Ascending aorta (tissue), 2 donors: ENCODE data around the gene CEP76. TPM values are rescaled to one million over a fixed set of nuclear protein-coding genes. Genes with fewer than 3 reads are reported as not detected.

Experiments
- DNase-seq, 2 donors: peaks; one replicate each; pipeline ENCODE4 v3.0.0-alpha.2; 2019; ENCODE audit warnings: low spot score in 2 of 2
- H3K27ac ChIP-seq, 2 donors: fragments of 200-600 bp; sonication (generic); one replicate each; pipeline ENCODE4 v1.5.1; 2016 to 2017; ENCODE audit warnings: mild to moderate bottlenecking in 1 of 2
- H3K27me3 ChIP-seq: fragments of 200-600 bp; sonication (generic); one replicate; pipeline ENCODE4 v1.5.1; 2017
- H3K36me3 ChIP-seq, 2 donors: fragments of 200-600 bp; sonication (generic); one replicate each; pipeline ENCODE4 v1.5.1; 2016
- H3K4me1 ChIP-seq, 2 donors: fragments of 200-600 bp; sonication (generic); one replicate each; pipeline ENCODE4 v1.5.1; 2016 to 2017; ENCODE audit warnings: mild to moderate bottlenecking in 1 of 2
- H3K4me3 ChIP-seq, 2 donors: fragments of 200-600 bp; sonication (generic); one replicate each; pipeline ENCODE4 v1.5.1; 2016 to 2017; ENCODE audit warnings: mild to moderate bottlenecking in 1 of 2
- H3K9me3 ChIP-seq, 2 donors: fragments of 200-600 bp; sonication (generic); one replicate each; pipeline ENCODE4 v1.5.1; 2016
- CTCF ChIP-seq, 3 experiments: fragments of 200-600 bp in 2 of 3; fragments of 450-650 bp in 1 of 3; sonication (generic) in 2 of 3; IDR thresholded peaks; one replicate each; pipeline ENCODE4 v1.5.1; 2016 to 2019; ENCODE audit warnings: antibody characterized with exemption in 3 of 3, mild to moderate bottlenecking in 1 of 3, moderate library complexity in 1 of 3
- intact Hi-C: fragments of 100-400 bp; cut with DNase I; formaldehyde crosslinking; loops from one replicate; pipeline ENCODE4 v1.15.1; 2023
- total RNA-seq: library from RNA; depleted of rRNA; stranded (reverse); fragments of >200 nt; gene quantifications from one replicate; pipeline ENCODE4 v1.1.0, GENCODE V29; 2016

CEP76 gene
- total RNA-seq, 1 donor from 2014 or later = 10.3 TPM

- peaks cover 14 to 17% of the 10 kb centered on the region in 2 donors for H3K36me3 ChIP-seq
- peak overlapping the region; percentile 97 to 98 for H3K27ac ChIP-seq
- peaks cover 3 to 17% of the 10 kb centered on the region in 2 donors for H3K4me1 ChIP-seq
- TF ChIP-seq CTCF (IDR thresholded peaks at IDR 0.05) = no peak
- no peak for DNase-seq
- H3K4me3 ChIP-seq = peak overlapping the region; percentile 77 to 83
- no peaks in the 10 kb centered on the region for H3K9me3 ChIP-seq
- H3K27me3 ChIP-seq = no peaks in the 10 kb centered on the region
- intact Hi-C loops = loop anchor here (2.0 kb wide), 2 partner anchors 182 to 326 kb away; partner anchors contain the start of genes AFG3L2 and PTPN2
Observed at GRCh38 chr18:12703096-12703567, 609 bp upstream of the CEP76 start.

DNA sequence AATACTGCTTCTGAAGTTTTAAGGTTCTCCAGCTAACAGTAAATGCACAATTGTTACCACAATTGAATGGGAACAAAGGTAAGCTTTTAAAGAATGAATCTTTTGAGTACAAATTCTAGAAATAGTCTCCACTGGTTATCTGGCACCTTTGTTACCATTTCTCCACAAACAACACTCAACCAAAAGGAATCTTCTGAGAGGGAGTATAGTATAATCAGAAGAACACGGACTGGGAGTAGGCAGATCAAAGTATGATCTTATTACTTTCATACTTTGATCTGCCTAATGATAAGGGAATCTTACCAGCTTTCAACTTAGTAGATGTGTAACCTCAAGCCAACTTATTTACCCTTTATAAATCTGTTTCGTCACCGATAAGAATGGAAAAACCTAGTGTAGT is 1.4 kb downstream of the CEP76 start:
- H3K36me3 ChIP-seq = no peaks in the 10 kb centered on the region
- intact Hi-C loops = no loop called here
- no peak for TF ChIP-seq CTCF (IDR thresholded peaks at IDR 0.05)
- H3K27ac ChIP-seq = no peak overlapping the region
- no peaks in the 10 kb centered on the region for H3K9me3 ChIP-seq
- no peaks in the 10 kb centered on the region for H3K27me3 ChIP-seq
- peak overlapping the region; percentile 77 to 83 for H3K4me3 ChIP-seq
- no peak for DNase-seq
- peaks cover 3 to 17% of the 10 kb centered on the region in 2 donors for H3K4me1 ChIP-seq

DNA sequence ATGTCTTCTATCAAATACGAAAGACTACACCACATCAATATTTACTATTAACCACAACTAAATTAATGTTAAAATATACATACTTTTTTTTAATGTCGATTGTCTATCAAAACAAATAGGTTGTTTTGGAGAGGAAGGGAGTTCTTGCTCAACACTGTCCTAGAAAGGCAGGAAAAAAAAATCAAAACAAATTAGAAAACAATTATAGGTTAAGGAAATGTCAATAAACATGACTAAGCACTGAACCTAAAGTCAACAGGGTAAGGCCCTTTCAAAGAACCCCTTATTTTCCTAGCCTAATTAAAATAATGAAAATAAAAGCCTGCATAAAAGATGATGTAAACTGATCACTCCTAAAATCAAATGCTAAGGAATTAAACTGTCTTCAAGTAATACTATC is 2.8 kb downstream of the CEP76 start:
- peaks cover 3 to 17% of the 10 kb centered on the region in 2 donors for H3K4me1 ChIP-seq
- H3K36me3 ChIP-seq = no peaks in the 10 kb centered on the region
- no peak overlapping the region for H3K4me3 ChIP-seq
- DNase-seq = no peak
- H3K27ac ChIP-seq = no peak overlapping the region
- no peaks in the 10 kb centered on the region for H3K9me3 ChIP-seq
- intact Hi-C loops = no loop called here
- no peak for TF ChIP-seq CTCF (IDR thresholded peaks at IDR 0.05)
- no peaks in the 10 kb centered on the region for H3K27me3 ChIP-seq

DNA sequence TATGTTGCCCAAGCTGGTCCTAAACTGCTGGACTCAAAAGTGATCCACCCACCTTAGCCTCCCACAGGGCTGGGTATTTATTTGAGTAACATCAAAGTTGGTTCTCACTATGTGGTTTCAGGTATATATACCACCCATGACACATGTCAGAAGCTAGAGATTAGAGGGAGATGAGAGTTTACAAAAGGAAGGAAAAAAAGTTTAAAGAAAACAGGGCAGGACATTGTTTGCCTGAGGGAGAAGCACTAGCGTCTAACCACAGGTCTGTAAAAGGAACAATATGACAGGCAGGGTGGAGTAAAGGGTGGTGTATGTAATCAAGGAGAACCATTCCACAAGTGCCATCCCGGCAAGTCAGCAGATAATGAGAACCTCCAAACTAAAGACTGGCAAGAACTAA is 8.5 kb downstream of the CEP76 start:
- TF ChIP-seq CTCF (IDR thresholded peaks at IDR 0.05) = no peak
- Histone ChIP-seq H3K27ac (no peak overlapping the region), H3K36me3 (no peaks in the 10 kb centered on the region), H3K9me3 (no peaks in the 10 kb centered on the region), H3K4me3 (no peak overlapping the region), H3K4me1 (no peaks in the 10 kb centered on the region), H3K27me3 (no peaks in the 10 kb centered on the region)
- intact Hi-C loops = no loop called here
- no peak for DNase-seq

- H3K4me1 ChIP-seq = no peaks in the 10 kb centered on the region
- no peak for TF ChIP-seq CTCF (IDR thresholded peaks at IDR 0.05)
- H3K9me3 ChIP-seq = no peaks in the 10 kb centered on the region
- H3K27me3 ChIP-seq = no peaks in the 10 kb centered on the region
- no peak overlapping the region for H3K27ac ChIP-seq
- no peaks in the 10 kb centered on the region for H3K36me3 ChIP-seq
- H3K4me3 ChIP-seq = no peak overlapping the region
- DNase-seq = no peak
- intact Hi-C loops = no loop called here
Observed at GRCh38 chr18:12692206-12692605, 10.3 kb downstream of the CEP76 start.
